GM12864 (cell line): ENCODE data around the gene SCAI.
"Not testable (repeated sequence)": the region's sequence is repeated elsewhere in the genome, so short reads cannot be mapped to it uniquely, and the experiment has no call there.

Experiments used
- DNase-seq: peaks from one replicate; pipeline ENCODE4 v3.0.0-alpha.2; 2011; ENCODE audit warnings: low read depth
- H3K4me3 ChIP-seq: 2 replicates; pipeline ENCODE4 v1.5.1; 2011; ENCODE audit warnings: mild to moderate bottlenecking, low read depth, low read length, control low read depth
- TF ChIP-seq, protein P1 (sequence below): IDR thresholded peaks from 2 replicates; pipeline ENCODE4 v1.5.1; 2011; ENCODE audit warnings: low read depth, mild to moderate bottlenecking, moderate library complexity, low read length, control low read depth, inconsistent platforms; ENCODE audit errors: missing control alignments

The SCAI gene

DNA sequence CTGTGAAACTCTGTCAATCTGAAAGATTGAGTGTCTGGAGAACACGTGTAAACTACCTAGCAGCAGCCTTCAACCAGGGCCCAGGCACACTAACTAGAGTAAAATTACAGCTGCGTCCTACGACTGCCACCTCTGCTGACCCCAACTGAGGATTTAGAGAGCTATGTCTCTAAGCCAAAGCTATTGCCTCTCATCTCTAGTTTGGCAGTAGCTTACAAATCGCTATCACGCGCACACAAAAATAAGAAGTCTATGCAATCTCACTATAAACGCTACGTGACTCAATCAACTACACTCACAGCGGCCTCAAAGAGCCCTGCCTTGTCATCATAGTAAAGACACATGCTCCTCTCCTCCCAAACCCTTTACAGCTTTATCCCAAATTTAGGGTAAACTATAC is 37.5 kb upstream of the SCAI start:
- no peak overlapping the region for H3K4me3 ChIP-seq
- DNase-seq = no peak
- TF ChIP-seq, protein P1, sequence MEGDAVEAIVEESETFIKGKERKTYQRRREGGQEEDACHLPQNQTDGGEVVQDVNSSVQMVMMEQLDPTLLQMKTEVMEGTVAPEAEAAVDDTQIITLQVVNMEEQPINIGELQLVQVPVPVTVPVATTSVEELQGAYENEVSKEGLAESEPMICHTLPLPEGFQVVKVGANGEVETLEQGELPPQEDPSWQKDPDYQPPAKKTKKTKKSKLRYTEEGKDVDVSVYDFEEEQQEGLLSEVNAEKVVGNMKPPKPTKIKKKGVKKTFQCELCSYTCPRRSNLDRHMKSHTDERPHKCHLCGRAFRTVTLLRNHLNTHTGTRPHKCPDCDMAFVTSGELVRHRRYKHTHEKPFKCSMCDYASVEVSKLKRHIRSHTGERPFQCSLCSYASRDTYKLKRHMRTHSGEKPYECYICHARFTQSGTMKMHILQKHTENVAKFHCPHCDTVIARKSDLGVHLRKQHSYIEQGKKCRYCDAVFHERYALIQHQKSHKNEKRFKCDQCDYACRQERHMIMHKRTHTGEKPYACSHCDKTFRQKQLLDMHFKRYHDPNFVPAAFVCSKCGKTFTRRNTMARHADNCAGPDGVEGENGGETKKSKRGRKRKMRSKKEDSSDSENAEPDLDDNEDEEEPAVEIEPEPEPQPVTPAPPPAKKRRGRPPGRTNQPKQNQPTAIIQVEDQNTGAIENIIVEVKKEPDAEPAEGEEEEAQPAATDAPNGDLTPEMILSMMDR = no peak

DNA sequence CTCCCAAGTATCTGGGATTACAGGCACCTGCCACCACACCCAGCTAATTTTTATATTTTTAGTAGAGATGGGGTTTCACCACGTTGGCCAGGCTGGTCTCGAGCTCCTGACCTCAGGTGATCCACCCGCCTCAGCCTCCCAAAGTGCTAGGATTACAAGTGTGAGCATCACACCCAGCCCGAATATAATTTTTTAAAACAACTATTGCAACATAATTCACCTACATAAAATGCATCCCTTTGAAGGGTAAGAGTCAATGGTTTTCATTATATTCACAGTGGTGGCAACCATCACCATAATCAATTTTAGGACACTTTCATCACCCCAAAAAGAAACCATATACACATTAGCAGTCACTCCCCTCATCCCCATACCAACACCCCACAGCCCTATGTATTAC is 36.4 kb upstream of the SCAI start:
- not testable (repeated sequence) for H3K4me3 ChIP-seq

DNA sequence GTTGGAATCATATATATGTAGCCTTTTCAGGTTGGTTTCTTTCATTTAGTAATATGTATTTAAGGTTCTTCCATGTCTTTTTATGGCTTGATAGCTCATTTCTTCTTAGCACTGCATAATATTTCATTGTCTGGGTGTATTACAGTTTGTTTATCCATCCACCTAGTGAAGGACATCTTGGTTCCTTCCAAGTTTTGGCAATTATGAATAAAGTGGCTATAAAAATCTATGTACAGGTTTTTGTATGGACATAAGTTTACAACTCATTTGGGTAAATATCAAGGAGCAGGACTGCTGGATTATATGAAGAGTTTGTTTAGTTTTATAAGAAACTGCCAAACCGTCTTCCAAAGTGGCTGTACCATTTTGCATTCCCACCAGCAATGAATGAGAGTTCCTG is 34.6 kb upstream of the SCAI start:
- no peak overlapping the region for H3K4me3 ChIP-seq
- no peak for DNase-seq
- TF ChIP-seq, protein P1 = no peak

More for the DNA sequence above, 36.4 kb upstream of the SCAI start:
- not testable (repeated sequence) for DNase-seq

DNA sequence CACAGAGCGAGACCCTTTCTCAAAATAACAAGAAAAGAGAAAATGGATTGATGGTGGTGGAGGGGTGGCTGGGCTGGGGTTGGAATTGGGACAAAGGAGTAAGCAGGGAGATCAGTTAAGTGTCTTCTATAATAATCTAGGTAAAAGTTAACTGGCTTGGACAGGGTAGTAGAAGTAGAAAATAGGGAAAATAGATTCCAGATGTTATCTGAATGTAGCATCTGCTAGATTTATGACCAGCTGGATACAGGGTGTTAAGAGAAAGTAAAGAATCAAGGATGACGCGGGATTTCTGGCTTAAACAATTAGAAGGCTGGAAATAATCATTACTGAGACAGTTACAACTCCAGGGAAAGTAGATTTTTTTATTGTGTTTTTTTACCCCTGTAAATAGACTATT is 33.3 kb upstream of the SCAI start:
- TF ChIP-seq, protein P1 = no peak
- no peak overlapping the region for H3K4me3 ChIP-seq
- no peak for DNase-seq

DNA sequence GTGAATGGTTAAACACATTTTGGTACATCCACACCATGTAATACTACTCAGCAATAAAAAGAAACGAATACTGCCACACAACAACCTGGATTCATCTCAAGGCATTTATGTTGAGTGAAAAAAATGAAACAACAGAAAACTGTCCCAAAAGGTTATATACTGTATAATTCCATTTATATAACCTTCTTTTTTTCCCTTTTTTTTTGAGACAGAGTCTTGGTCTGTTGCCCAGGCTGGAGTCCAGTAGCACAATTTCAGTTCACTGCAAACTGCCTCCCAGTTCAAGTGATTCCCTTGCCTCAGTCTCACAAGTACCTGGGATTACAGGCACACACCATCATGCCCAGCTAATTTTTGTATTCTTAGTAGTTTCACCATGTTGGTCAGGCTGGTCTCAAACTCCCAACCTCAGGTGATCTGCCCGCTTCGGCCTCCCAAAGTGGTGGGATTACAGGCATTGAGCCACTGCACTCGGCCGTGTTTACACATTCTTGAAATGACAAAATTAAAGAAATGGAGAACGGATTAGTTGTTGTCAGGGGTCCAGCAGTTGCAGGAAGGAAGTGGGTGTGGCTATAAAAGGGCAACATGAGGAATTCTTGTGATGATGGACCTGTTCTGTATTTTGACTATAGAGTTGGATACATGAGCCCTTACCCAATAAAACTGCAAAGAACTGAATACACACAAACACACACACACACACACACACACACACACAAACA is 28.9 kb upstream of the SCAI start:
- TF ChIP-seq, protein P1 = no peak
- H3K4me3 ChIP-seq = no peak overlapping the region

DNA sequence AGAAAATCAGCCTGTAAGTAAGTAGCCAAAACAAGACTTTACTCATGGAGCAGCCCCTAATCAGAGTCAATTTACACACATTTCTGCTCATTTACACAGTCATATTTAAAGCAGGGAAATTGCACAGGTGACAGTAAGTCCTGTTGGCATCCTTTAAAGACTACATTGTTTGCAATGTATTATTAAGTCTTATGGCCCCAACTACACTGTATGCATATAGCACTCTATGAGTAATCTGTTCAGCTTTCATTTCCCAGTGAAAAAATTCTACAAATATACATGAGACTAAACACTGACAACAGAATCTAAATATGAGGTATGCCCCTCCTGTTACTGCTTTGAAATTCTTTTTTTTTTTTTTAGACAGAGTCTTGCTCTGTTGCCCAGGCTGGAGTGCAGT is 26.6 kb upstream of the SCAI start:
- no peak overlapping the region for H3K4me3 ChIP-seq
- DNase-seq = no peak
- TF ChIP-seq, protein P1 = no peak

More for the DNA sequence above, 28.9 kb upstream of the SCAI start:
- no peak for DNase-seq

DNA sequence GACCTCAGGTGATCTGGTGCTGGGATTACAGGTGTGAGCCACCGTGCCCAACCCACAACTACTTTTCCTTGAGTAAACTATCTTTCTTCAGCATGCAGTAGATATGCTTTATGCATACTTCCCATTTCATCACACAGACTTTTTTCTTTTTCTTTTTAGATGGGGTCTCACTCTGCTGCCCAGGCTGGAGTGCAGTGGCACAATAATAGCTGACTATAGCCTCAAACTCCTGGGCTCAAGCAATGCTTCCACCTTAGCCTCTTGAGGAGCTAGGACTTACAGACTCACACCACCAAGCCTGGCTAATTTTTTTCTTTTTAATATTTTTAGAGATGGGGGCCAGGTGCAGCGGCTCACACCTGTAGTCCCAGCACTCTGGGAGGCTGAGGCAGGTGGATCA is 23.4 kb upstream of the SCAI start:
- DNase-seq = no peak
- no peak overlapping the region for H3K4me3 ChIP-seq
- TF ChIP-seq, protein P1 = no peak

DNA sequence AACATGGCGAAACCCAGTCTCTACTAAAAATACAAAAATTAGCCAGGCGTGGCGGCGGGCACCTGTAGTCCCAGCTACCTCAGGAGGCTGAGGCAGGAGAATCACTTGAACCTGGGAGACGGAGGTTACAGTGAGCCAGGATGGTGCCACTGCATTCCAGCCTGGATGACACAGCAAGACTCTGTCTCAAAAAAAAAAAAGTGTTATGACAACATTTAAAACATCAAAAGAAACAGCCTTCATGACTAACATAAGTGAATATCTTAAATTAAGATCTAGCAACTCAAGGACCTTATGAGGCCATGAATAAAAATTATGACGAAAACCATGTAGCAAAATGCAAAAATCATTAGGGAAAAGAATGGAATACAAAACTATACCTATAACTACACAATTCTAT is 19.6 kb upstream of the SCAI start:
- H3K4me3 ChIP-seq, DNase-seq: not testable (repeated sequence)
